HepG2 (cell line): ENCODE measurements around the gene LMOD1. TPM values are rescaled to one million over a fixed set of nuclear protein-coding genes. Genes with fewer than 3 reads are reported as not detected.

Experiments used
- ARNT2 ChIP-seq: sonication (generic); formaldehyde crosslinking; IDR thresholded peaks from 2 replicates; pipeline ENCODE4 v1.8.0; 2022; ENCODE audit warnings: mild to moderate bottlenecking, low read depth, missing genetic modification reagents, moderate library complexity
- BCL6 ChIP-seq: IDR thresholded peaks from 2 replicates; pipeline ENCODE4 v1.6.1; 2016; ENCODE audit warnings: missing genetic modification reagents, missing compliant biosample characterization
- CEBPG ChIP-seq: IDR thresholded peaks from 2 replicates; pipeline ENCODE4 v1.6.1; 2016
- CHD4 ChIP-seq: fragments of 200-600 bp; sonication (generic); IDR thresholded peaks from 2 replicates; pipeline ENCODE4 v1.7.0; 2017; ENCODE audit warnings: mild to moderate bottlenecking, low read length, borderline replicate concordance
- DMAP1 ChIP-seq: IDR thresholded peaks from 2 replicates; pipeline ENCODE4 v1.6.1; 2016
- HOXA5 ChIP-seq: sonication (generic); formaldehyde crosslinking; IDR thresholded peaks from 2 replicates; pipeline ENCODE4 v1.4.0; 2020; ENCODE audit warnings: missing genetic modification reagents
- IKZF4 ChIP-seq: sonication (generic); formaldehyde crosslinking; IDR thresholded peaks from 2 replicates; pipeline ENCODE4 v1.5.1; 2020; ENCODE audit warnings: borderline replicate concordance, mild to moderate bottlenecking, low read depth, missing genetic modification reagents; ENCODE audit errors: not compliant biosample characterization
- MED1 ChIP-seq: sonication (generic); formaldehyde crosslinking; IDR thresholded peaks from 2 replicates; pipeline ENCODE4 v1.4.0; 2020; ENCODE audit warnings: missing genetic modification reagents
- NR3C1 ChIP-seq: sonication (generic); formaldehyde crosslinking; IDR thresholded peaks from 2 replicates; pipeline ENCODE4 v1.4.0; 2020; ENCODE audit warnings: missing genetic modification reagents
- RBFOX2 ChIP-seq: fragments of 200-400 bp; formaldehyde crosslinking; IDR thresholded peaks from 2 replicates; pipeline ENCODE4 v1.6.1; 2017; ENCODE audit warnings: low read depth, mild to moderate bottlenecking, low read length
- RXRA ChIP-seq: sonication (generic); formaldehyde crosslinking; IDR thresholded peaks from 2 replicates; pipeline ENCODE4 v1.5.1; 2020; ENCODE audit warnings: missing genetic modification reagents
- SOX6 ChIP-seq, 2 experiments: fragments of 450-650 bp in 1 of 2; sonication (generic) in 1 of 2; formaldehyde crosslinking in 1 of 2; IDR thresholded peaks; 2 replicates each; pipeline versions ENCODE4 v1.4.0 to v1.6.1; 2017 to 2020; ENCODE audit warnings: antibody characterized with exemption in 1 of 2, mild to moderate bottlenecking in 1 of 2, missing genetic modification reagents in 1 of 2
- ZBTB21 ChIP-seq: sonication (generic); formaldehyde crosslinking; IDR thresholded peaks from 2 replicates; pipeline ENCODE4 v1.4.0; 2020; ENCODE audit warnings: missing genetic modification reagents
- ZC3H4 ChIP-seq: sonication (generic); formaldehyde crosslinking; IDR thresholded peaks from 2 replicates; pipeline ENCODE4 v1.4.0; 2020; ENCODE audit warnings: missing genetic modification reagents, borderline replicate concordance
- ZFP36 ChIP-seq: fragments of 150-350 bp; IDR thresholded peaks from 2 replicates; pipeline ENCODE4 v1.6.1; 2018; ENCODE audit warnings: borderline replicate concordance, low read length, low read depth; ENCODE audit not compliant: partially characterized antibody
- ZNF317 ChIP-seq: sonication (generic); formaldehyde crosslinking; IDR thresholded peaks from 2 replicates; pipeline ENCODE4 v1.5.0; 2020; ENCODE audit warnings: mild to moderate bottlenecking, missing genetic modification reagents
- ZNF546 ChIP-seq: sonication (generic); formaldehyde crosslinking; conservative IDR thresholded peaks from 2 replicates; pipeline ENCODE4 v1.8.1; 2023; ENCODE audit warnings: mild to moderate bottlenecking, missing genetic modification reagents
- ZNF7 ChIP-seq: IDR thresholded peaks from 2 replicates; pipeline ENCODE4 v1.6.1; 2016; ENCODE audit warnings: missing biosample characterization, missing genetic modification reagents
- ZNF713 ChIP-seq: sonication (generic); formaldehyde crosslinking; IDR thresholded peaks from 2 replicates; pipeline ENCODE4 v1.4.0; 2020; ENCODE audit warnings: mild to moderate bottlenecking, missing genetic modification reagents
- ZNF792 ChIP-seq: IDR thresholded peaks from 2 replicates; pipeline ENCODE4 v1.6.1; 2016
- ZNF816 ChIP-seq: sonication (generic); formaldehyde crosslinking; IDR thresholded peaks from 2 replicates; pipeline ENCODE4 v1.8.0; 2022; ENCODE audit warnings: missing genetic modification reagents, mild to moderate bottlenecking, borderline replicate concordance
- polyA plus RNA-seq, 8 experiments: library from polyadenylated mRNA; depleted of rRNA in 3 of 8; stranded (reverse) in 7 of 8; unstranded in 1 of 8; fragments of >200 nt; fragmentation: Illumina TruSeq in 4 of 8; extraction: Trizol in 4 of 8; gene quantifications; 2 replicates each; pipeline versions ENCODE4 v1.2.1 to v1.2.3, GENCODE V29; 2011 to 2016; ENCODE audit warnings: low read depth in 4 of 8, missing spikeins in 1 of 8, mixed read lengths in 1 of 8; ENCODE audit not compliant: insufficient read depth in 1 of 8
- total RNA-seq, 5 experiments: library from RNA; depleted of rRNA; stranded (reverse); fragments of >200 nt; fragmentation: Illumina TruSeq; extraction: Trizol; gene quantifications; 2 replicates each; pipeline ENCODE4 v1.2.3, GENCODE V29; 2016; ENCODE audit warnings: low read depth in 1 of 5
- TF ChIP-seq, protein P1 (sequence below): sonication (generic); formaldehyde crosslinking; IDR thresholded peaks from 2 replicates; pipeline ENCODE4 v1.9.0; 2021; ENCODE audit warnings: missing genetic modification reagents, mild to moderate bottlenecking, borderline replicate concordance
- TF ChIP-seq, protein P2 (sequence below): IDR thresholded peaks from 2 replicates; pipeline ENCODE4 v1.6.1; 2016; ENCODE audit warnings: control low read depth
- TF ChIP-seq, protein P3 (sequence below): sonication (generic); formaldehyde crosslinking; IDR thresholded peaks from 2 replicates; pipeline ENCODE4 v1.5.0; 2020; ENCODE audit warnings: missing genetic modification reagents
- TF ChIP-seq, protein P4 (sequence below): IDR thresholded peaks from 2 replicates; pipeline ENCODE4 v1.6.1; 2016; ENCODE audit warnings: low read depth
- TF ChIP-seq, protein P5 (sequence below): sonication (generic); formaldehyde crosslinking; IDR thresholded peaks from 2 replicates; pipeline ENCODE4 v1.5.0; 2020; ENCODE audit warnings: missing genetic modification reagents

Gene LMOD1
- total and polyA plus RNA-seq, 2 of the 13 experiments (the other 11 are each of a cell fraction or from before 2014, with no cell fraction given) = not detected

DNA sequence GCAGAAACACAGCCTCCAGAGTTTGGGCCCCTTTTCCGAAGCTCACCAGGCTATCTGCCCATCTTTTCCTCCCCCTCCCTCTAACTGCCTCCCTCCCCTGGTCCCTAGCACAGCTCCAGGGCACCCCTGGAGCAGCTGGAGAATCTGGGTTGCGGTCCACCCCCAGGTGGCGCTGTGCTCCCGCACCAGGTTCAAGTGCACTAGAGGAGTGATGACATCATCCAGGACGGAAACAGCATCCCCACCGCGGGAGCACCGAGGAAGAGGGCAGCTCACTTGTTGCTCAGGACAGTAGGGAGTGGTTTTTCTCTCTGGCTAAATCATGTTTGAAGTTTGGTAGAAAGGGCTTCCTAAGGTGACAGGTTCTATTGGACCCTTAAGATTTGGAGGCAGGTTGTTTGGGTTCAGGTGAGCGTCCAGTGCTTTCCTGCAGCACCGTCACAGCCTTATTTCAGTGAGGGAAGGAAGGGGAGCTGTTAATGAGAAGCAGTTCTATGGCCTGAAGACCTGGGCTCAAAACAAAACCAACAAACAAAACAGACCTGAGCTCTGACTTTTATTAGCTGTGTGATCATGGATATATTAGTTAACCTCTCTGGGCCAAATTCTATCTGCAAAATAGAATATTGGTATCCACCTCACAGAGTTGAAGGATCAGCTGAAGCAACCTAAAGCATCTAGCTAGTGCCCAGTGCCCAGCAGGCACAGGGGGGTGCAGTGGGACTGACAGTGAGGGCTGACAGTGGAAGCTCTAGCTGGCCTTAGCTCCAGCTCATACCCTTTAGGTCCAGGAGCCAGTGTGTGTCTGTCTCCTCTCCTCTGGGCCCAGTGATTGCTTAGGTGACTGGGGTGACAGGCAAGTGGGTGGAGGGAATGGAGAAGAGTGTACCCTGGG is 50.2 kb downstream of the LMOD1 start (continued):
- no peak for TF ChIP-seq ZNF816 (CRISPR knock-in tag)
- TF ChIP-seq RXRA (CRISPR knock-in tag) = peak; percentile 54; the same call in 1 of the 2 replicates
- peak; percentile 43; the same call in 1 of the 2 replicates for TF ChIP-seq MED1 (CRISPR knock-in tag)
- TF ChIP-seq, protein P1, sequence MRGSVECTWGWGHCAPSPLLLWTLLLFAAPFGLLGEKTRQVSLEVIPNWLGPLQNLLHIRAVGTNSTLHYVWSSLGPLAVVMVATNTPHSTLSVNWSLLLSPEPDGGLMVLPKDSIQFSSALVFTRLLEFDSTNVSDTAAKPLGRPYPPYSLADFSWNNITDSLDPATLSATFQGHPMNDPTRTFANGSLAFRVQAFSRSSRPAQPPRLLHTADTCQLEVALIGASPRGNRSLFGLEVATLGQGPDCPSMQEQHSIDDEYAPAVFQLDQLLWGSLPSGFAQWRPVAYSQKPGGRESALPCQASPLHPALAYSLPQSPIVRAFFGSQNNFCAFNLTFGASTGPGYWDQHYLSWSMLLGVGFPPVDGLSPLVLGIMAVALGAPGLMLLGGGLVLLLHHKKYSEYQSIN (CRISPR knock-in tag) = no peak
- TF ChIP-seq IKZF4 (CRISPR knock-in tag) = no peak
- no peak for TF ChIP-seq ZNF317
- no peak for TF ChIP-seq DMAP1
- TF ChIP-seq CHD4 = no peak
- TF ChIP-seq ZFP36 = no peak
- TF ChIP-seq ARNT2 (CRISPR knock-in tag) = no peak
- no peak for TF ChIP-seq ZNF792 (CRISPR knock-in tag)
- TF ChIP-seq, protein P2, sequence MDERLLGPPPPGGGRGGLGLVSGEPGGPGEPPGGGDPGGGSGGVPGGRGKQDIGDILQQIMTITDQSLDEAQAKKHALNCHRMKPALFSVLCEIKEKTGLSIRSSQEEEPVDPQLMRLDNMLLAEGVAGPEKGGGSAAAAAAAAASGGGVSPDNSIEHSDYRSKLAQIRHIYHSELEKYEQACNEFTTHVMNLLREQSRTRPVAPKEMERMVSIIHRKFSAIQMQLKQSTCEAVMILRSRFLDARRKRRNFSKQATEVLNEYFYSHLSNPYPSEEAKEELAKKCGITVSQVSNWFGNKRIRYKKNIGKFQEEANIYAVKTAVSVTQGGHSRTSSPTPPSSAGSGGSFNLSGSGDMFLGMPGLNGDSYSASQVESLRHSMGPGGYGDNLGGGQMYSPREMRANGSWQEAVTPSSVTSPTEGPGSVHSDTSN (CRISPR knock-in tag) = no peak
- no peak for TF ChIP-seq RBFOX2
- TF ChIP-seq CEBPG (CRISPR knock-in tag) = peak; percentile 84
- TF ChIP-seq NR3C1 = no peak
- no peak for TF ChIP-seq ZC3H4
- TF ChIP-seq, protein P3, sequence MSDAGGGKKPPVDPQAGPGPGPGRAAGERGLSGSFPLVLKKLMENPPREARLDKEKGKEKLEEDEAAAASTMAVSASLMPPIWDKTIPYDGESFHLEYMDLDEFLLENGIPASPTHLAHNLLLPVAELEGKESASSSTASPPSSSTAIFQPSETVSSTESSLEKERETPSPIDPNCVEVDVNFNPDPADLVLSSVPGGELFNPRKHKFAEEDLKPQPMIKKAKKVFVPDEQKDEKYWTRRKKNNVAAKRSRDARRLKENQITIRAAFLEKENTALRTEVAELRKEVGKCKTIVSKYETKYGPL (CRISPR knock-in tag) = no peak
- TF ChIP-seq, protein P4, sequence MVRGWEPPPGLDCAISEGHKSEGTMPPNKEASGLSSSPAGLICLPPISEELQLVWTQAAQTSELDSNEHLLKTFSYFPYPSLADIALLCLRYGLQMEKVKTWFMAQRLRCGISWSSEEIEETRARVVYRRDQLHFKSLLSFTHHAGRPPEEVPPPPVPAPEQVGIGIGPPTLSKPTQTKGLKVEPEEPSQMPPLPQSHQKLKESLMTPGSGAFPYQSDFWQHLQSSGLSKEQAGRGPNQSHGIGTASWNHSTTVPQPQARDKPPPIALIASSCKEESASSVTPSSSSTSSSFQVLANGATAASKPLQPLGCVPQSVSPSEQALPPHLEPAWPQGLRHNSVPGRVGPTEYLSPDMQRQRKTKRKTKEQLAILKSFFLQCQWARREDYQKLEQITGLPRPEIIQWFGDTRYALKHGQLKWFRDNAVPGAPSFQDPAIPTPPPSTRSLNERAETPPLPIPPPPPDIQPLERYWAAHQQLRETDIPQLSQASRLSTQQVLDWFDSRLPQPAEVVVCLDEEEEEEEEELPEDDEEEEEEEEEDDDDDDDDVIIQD = no peak
- TF ChIP-seq SOX6 (IDR thresholded peaks at IDR 0.05) = no peak
- TF ChIP-seq SOX6 (CRISPR knock-in tag; IDR thresholded peaks at IDR 0.05) = peak; percentile 41; the same call in 1 of the 2 replicates
- TF ChIP-seq BCL6 (CRISPR knock-in tag) = peak; percentile 44; the same call in 1 of the 2 replicates
- TF ChIP-seq ZBTB21 (CRISPR knock-in tag) = peak; percentile 68; the same call in 1 of the 2 replicates
- no peak for TF ChIP-seq ZNF546
- TF ChIP-seq, protein P5, sequence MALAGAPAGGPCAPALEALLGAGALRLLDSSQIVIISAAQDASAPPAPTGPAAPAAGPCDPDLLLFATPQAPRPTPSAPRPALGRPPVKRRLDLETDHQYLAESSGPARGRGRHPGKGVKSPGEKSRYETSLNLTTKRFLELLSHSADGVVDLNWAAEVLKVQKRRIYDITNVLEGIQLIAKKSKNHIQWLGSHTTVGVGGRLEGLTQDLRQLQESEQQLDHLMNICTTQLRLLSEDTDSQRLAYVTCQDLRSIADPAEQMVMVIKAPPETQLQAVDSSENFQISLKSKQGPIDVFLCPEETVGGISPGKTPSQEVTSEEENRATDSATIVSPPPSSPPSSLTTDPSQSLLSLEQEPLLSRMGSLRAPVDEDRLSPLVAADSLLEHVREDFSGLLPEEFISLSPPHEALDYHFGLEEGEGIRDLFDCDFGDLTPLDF (CRISPR knock-in tag) = no peak
- no peak for TF ChIP-seq ZNF7 (CRISPR knock-in tag)
- TF ChIP-seq HOXA5 (CRISPR knock-in tag) = peak; percentile 76; the same call in 1 of the 2 replicates
- TF ChIP-seq ZNF713 (CRISPR knock-in tag) = no peak
